HCT116 (cell line): ENCODE data around the gene RNF217. TPM values are rescaled to one million over a fixed set of nuclear protein-coding genes. Genes with fewer than 3 reads are reported as not detected.

Experiments
- ATAC-seq: fragments of 200-7000 bp; cut with Tn5 transposase; 2 replicates; pipeline ENCODE4 v1.9.1; 2020; ENCODE audit warnings: mild to moderate bottlenecking, moderate library complexity
- BruUV-seq: library from RNA; stranded (reverse); fragments of 400-500 nt; replicated peaks from 2 replicates; lab custom pipeline; 2021; lab: Mats Ljungman, UMichigan
- CTCF ChIA-PET: fragments of 300-600 bp; sonication (Branson Sonifier 250); formaldehyde crosslinking; loops from one replicate; lab custom pipeline; 2021; ENCODE audit warnings: antibody characterized with exemption; lab: Charles Lee
- POLR2A ChIA-PET: fragments of 300-600, 350-600 bp; sonication (Branson Sonifier 250); formaldehyde crosslinking; loops from one replicate; lab custom pipeline; 2021; ENCODE audit warnings: antibody characterized with exemption; lab: Charles Lee
- RAD21 ChIA-PET, 2 experiments: fragments of 300-600 bp; sonication (Branson Sonifier 250); formaldehyde crosslinking; loops; one replicate each; lab custom pipeline; 2023; ENCODE audit warnings: low total read pairs in 2 of 2; ENCODE audit not compliant: uncharacterized antibody in 2 of 2, unreplicated experiment in 2 of 2, low non-redundant PET in 1 of 2; lab: Charles Lee
- DNase-seq: peaks from one replicate; pipeline ENCODE4 v3.0.0-alpha.2; 2010; ENCODE audit warnings: low read depth, low spot score
- H2AFZ ChIP-seq: fragments of 200-600 bp; shearing (Covaris generic), sonication (generic); 2 replicates; pipeline ENCODE4 v1.6.1; 2017; ENCODE audit warnings: low read depth, mixed run types, mixed read lengths, antibody characterized with exemption, low read length; ENCODE audit not compliant: poor library complexity, severe bottlenecking
- H3K27ac ChIP-seq: 2 replicates; pipeline ENCODE4 v1.5.1; 2012; ENCODE audit warnings: low read depth, low read length
- H3K27me3 ChIP-seq: fragments of 200-600 bp; sonication (generic); 2 replicates; pipeline ENCODE4 v1.6.1; 2016; ENCODE audit warnings: mixed run types, low read length, mixed read lengths; ENCODE audit not compliant: insufficient read depth
- H3K36me3 ChIP-seq, 2 experiments: fragments of 200-500 bp in 1 of 2; fragments of 200-600 bp in 1 of 2; sonication (Bioruptor generic) in 1 of 2; sonication (generic) in 1 of 2; 2 replicates each; pipeline versions ENCODE4 v1.5.1 to v1.6.1; 2014 to 2016; ENCODE audit warnings: low read length in 2 of 2, inconsistent platforms in 1 of 2, mixed read lengths in 1 of 2, mixed run types in 1 of 2; ENCODE audit not compliant: insufficient read depth in 2 of 2, control insufficient read depth in 1 of 2
- H3K4me1 ChIP-seq, 2 experiments: fragments of 200-600 bp in 1 of 2; sonication (generic) in 1 of 2; 2 replicates each; pipeline versions ENCODE4 v1.5.1 to v1.6.1; 2012 to 2017; ENCODE audit warnings: low read length in 2 of 2, inconsistent platforms in 1 of 2, mild to moderate bottlenecking in 1 of 2, mixed read lengths in 1 of 2, mixed run types in 1 of 2, moderate library complexity in 1 of 2; ENCODE audit not compliant: insufficient read depth in 2 of 2, control insufficient read depth in 1 of 2
- H3K4me2 ChIP-seq: fragments of 200-600 bp; sonication (generic); 2 replicates; pipeline ENCODE4 v1.6.1; 2017; ENCODE audit warnings: mixed run types, low read length, mixed read lengths
- H3K4me3 ChIP-seq, 2 experiments: fragments of 200-600 bp in 1 of 2; sonication (generic) in 1 of 2; replicated peaks in 1 of 2; 2 replicates each; pipeline ENCODE4 v1.5.1; 2011 to 2016; ENCODE audit warnings: low read length in 2 of 2, control low read depth in 1 of 2, low read depth in 1 of 2, mild to moderate bottlenecking in 1 of 2, mixed read lengths in 1 of 2, mixed run types in 1 of 2
- H3K79me2 ChIP-seq: fragments of 200-600 bp; sonication (generic); 2 replicates; pipeline ENCODE4 v1.6.1; 2017; ENCODE audit warnings: mild to moderate bottlenecking, mixed run types, low read length, moderate library complexity, mixed read lengths; ENCODE audit not compliant: insufficient read depth
- H3K9ac ChIP-seq: fragments of 200-600 bp; sonication (generic); 2 replicates; pipeline ENCODE4 v1.6.1; 2016; ENCODE audit warnings: low read length, mixed read lengths
- H3K9me2 ChIP-seq: fragments of 200-600 bp; sonication (generic), shearing (Covaris generic); 2 replicates; pipeline ENCODE4 v1.6.1; 2017; ENCODE audit warnings: mixed run types, mild to moderate bottlenecking, moderate library complexity; ENCODE audit not compliant: insufficient read depth
- H3K9me3 ChIP-seq, 2 experiments: fragments of 200-500 bp in 1 of 2; fragments of 200-600 bp in 1 of 2; sonication (Bioruptor generic) in 1 of 2; sonication (generic) in 1 of 2; 2 replicates each; pipeline ENCODE4 v1.6.1; 2014 to 2017; ENCODE audit warnings: low read length in 2 of 2, mixed read lengths in 2 of 2, inconsistent platforms in 1 of 2, low read depth in 1 of 2, mild to moderate bottlenecking in 1 of 2, mixed run types in 1 of 2, moderate library complexity in 1 of 2; ENCODE audit not compliant: control insufficient read depth in 1 of 2, insufficient read depth in 1 of 2
- H4K20me1 ChIP-seq: fragments of 200-600 bp; sonication (generic), shearing (Covaris generic); 2 replicates; pipeline ENCODE4 v1.6.1; 2017; ENCODE audit warnings: mixed run types, mild to moderate bottlenecking, moderate library complexity; ENCODE audit not compliant: insufficient read depth
- CBX3 ChIP-seq: IDR thresholded peaks from 2 replicates; pipeline ENCODE4 v1.6.1; 2012; ENCODE audit warnings: low read depth
- CEBPB ChIP-seq: IDR thresholded peaks from 2 replicates; pipeline ENCODE4 v1.6.1; 2012; ENCODE audit warnings: low read depth
- EGR1 ChIP-seq: IDR thresholded peaks from 2 replicates; pipeline ENCODE4 v1.6.1; 2012; ENCODE audit warnings: low read depth
- ELF1 ChIP-seq: IDR thresholded peaks from 2 replicates; pipeline ENCODE4 v1.6.1; 2012; ENCODE audit warnings: low read depth, borderline replicate concordance
- JUND ChIP-seq: IDR thresholded peaks from 2 replicates; pipeline ENCODE4 v1.6.1; 2012
- POLR2A ChIP-seq: IDR thresholded peaks from 2 replicates; pipeline ENCODE4 v1.7.0; 2011; ENCODE audit warnings: borderline replicate concordance; ENCODE audit not compliant: insufficient read depth, insufficient read length; ENCODE audit errors: extremely low read depth
- RAD21 ChIP-seq: IDR thresholded peaks from 2 replicates; pipeline ENCODE4 v1.6.1; 2012; ENCODE audit warnings: low read depth, mild to moderate bottlenecking
- SIN3A ChIP-seq: IDR thresholded peaks from 2 replicates; pipeline ENCODE4 v1.6.1; 2012; ENCODE audit warnings: low read depth
- SP1 ChIP-seq: IDR thresholded peaks from 2 replicates; pipeline ENCODE4 v1.6.1; 2012; ENCODE audit warnings: low read depth
- ZFX ChIP-seq: fragments of 450-650 bp; IDR thresholded peaks from 2 replicates; pipeline ENCODE4 v1.6.1; 2017
- ZNF274 ChIP-seq: fragments of 200-500 bp; sonication (Bioruptor generic); IDR thresholded peaks from 2 replicates; pipeline ENCODE4 v1.6.1; 2014; ENCODE audit warnings: mild to moderate bottlenecking, low read depth, low read length, inconsistent platforms
- intact Hi-C: fragments of 100-400 bp; cut with micrococcal nuclease; formaldehyde crosslinking; loops from 2 replicates; pipeline ENCODE4 v1.10.0; 2022
- total RNA-seq: library from RNA; stranded (reverse); gene quantifications from one replicate; pipeline ENCODE4 v1.2.1, GENCODE V29; 2021; ENCODE audit not compliant: unreplicated experiment
- TF ChIP-seq, protein P1 (sequence below): IDR thresholded peaks from 2 replicates; pipeline ENCODE4 v1.6.1; 2012
- TF ChIP-seq, protein P2 (sequence below): IDR thresholded peaks from 2 replicates; pipeline ENCODE4 v1.6.1; 2012; ENCODE audit warnings: low read depth
- TF ChIP-seq, protein P3 (sequence below): IDR thresholded peaks from 2 replicates; pipeline ENCODE4 v1.6.1; 2012
- TF ChIP-seq, protein P4 (sequence below): IDR thresholded peaks from 2 replicates; pipeline ENCODE4 v1.6.1; 2011; ENCODE audit warnings: mild to moderate bottlenecking, low read length, moderate library complexity; ENCODE audit not compliant: insufficient replicate concordance; ENCODE audit errors: extremely low read depth
- TF ChIP-seq, protein P5 (sequence below), 3 experiments: fragments of 200-600 bp in 1 of 3; sonication (generic) in 1 of 3; IDR thresholded peaks in 2 of 3; conservative IDR thresholded peaks in 1 of 3; 2 replicates each; pipeline ENCODE4 v1.5.1; 2012 to 2017; ENCODE audit warnings: low read depth in 2 of 3, low read length in 2 of 3, antibody characterized with exemption in 1 of 3, borderline replicate concordance in 1 of 3, control low read depth in 1 of 3, mild to moderate bottlenecking in 1 of 3, mixed read lengths in 1 of 3, mixed run types in 1 of 3, moderate library complexity in 1 of 3; ENCODE audit not compliant: insufficient read depth in 1 of 3

The RNF217 gene
- total RNA-seq, 1 experiment from 2014 or later = 20.4 TPM

DNA sequence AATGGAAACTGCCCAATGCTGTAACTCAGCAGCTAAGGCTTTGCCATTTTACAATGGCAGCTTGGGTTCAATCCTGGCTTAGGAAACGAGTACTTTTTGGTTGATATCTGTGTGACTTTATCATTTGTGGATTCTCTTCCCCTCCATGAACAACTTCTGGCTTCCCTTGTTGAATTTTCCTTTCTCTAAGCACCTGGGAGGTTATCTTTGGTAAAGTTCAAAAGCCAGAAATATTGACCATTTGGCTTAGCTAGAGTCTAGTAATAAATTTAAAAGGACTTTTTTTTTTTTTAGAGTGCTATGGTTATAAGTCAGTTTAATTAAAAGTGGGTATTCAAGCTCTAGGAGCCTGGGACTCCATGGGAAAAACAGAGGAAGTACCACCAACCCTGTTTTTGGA is 159.7 kb downstream of the RNF217 start:
- ChIA-PET RAD21 (no interaction called here), POLR2A (no interaction called here), CTCF (no interaction called here)
- no peaks in the 10 kb centered on the region for H3K9me3 ChIP-seq
- no peaks in the 10 kb centered on the region for H3K36me3 ChIP-seq
- BruUV-seq = no TSS peak
- TF ChIP-seq SIN3A (no peak), EGR1 (no peak), ELF1 (no peak), RAD21 (no peak), SP1 (no peak), CEBPB (no peak), ZNF274 (no peak), ZFX (no peak), CBX3 (no peak), JUND (no peak), POLR2A (no peak)
- TF ChIP-seq, protein P1, sequence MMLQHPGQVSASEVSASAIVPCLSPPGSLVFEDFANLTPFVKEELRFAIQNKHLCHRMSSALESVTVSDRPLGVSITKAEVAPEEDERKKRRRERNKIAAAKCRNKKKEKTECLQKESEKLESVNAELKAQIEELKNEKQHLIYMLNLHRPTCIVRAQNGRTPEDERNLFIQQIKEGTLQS = no peak
- TF ChIP-seq, protein P2, sequence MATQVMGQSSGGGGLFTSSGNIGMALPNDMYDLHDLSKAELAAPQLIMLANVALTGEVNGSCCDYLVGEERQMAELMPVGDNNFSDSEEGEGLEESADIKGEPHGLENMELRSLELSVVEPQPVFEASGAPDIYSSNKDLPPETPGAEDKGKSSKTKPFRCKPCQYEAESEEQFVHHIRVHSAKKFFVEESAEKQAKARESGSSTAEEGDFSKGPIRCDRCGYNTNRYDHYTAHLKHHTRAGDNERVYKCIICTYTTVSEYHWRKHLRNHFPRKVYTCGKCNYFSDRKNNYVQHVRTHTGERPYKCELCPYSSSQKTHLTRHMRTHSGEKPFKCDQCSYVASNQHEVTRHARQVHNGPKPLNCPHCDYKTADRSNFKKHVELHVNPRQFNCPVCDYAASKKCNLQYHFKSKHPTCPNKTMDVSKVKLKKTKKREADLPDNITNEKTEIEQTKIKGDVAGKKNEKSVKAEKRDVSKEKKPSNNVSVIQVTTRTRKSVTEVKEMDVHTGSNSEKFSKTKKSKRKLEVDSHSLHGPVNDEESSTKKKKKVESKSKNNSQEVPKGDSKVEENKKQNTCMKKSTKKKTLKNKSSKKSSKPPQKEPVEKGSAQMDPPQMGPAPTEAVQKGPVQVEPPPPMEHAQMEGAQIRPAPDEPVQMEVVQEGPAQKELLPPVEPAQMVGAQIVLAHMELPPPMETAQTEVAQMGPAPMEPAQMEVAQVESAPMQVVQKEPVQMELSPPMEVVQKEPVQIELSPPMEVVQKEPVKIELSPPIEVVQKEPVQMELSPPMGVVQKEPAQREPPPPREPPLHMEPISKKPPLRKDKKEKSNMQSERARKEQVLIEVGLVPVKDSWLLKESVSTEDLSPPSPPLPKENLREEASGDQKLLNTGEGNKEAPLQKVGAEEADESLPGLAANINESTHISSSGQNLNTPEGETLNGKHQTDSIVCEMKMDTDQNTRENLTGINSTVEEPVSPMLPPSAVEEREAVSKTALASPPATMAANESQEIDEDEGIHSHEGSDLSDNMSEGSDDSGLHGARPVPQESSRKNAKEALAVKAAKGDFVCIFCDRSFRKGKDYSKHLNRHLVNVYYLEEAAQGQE = no peak
- TF ChIP-seq, protein P3, sequence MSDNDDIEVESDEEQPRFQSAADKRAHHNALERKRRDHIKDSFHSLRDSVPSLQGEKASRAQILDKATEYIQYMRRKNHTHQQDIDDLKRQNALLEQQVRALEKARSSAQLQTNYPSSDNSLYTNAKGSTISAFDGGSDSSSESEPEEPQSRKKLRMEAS = no peak
- TF ChIP-seq, protein P4, sequence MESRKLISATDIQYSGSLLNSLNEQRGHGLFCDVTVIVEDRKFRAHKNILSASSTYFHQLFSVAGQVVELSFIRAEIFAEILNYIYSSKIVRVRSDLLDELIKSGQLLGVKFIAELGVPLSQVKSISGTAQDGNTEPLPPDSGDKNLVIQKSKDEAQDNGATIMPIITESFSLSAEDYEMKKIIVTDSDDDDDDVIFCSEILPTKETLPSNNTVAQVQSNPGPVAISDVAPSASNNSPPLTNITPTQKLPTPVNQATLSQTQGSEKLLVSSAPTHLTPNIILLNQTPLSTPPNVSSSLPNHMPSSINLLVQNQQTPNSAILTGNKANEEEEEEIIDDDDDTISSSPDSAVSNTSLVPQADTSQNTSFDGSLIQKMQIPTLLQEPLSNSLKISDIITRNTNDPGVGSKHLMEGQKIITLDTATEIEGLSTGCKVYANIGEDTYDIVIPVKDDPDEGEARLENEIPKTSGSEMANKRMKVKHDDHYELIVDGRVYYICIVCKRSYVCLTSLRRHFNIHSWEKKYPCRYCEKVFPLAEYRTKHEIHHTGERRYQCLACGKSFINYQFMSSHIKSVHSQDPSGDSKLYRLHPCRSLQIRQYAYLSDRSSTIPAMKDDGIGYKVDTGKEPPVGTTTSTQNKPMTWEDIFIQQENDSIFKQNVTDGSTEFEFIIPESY = no peak
- TF ChIP-seq, protein P5, sequence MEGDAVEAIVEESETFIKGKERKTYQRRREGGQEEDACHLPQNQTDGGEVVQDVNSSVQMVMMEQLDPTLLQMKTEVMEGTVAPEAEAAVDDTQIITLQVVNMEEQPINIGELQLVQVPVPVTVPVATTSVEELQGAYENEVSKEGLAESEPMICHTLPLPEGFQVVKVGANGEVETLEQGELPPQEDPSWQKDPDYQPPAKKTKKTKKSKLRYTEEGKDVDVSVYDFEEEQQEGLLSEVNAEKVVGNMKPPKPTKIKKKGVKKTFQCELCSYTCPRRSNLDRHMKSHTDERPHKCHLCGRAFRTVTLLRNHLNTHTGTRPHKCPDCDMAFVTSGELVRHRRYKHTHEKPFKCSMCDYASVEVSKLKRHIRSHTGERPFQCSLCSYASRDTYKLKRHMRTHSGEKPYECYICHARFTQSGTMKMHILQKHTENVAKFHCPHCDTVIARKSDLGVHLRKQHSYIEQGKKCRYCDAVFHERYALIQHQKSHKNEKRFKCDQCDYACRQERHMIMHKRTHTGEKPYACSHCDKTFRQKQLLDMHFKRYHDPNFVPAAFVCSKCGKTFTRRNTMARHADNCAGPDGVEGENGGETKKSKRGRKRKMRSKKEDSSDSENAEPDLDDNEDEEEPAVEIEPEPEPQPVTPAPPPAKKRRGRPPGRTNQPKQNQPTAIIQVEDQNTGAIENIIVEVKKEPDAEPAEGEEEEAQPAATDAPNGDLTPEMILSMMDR (IDR thresholded peaks at IDR 0.05 in 2 of 3, conservative IDR thresholded peaks at IDR 0.05 in 1 of 3; ENCODE audit: borderline replicate concordance in 1 of 3, insufficient read depth in 1 of 3, low read depth in 2 of 3, low read length in 2 of 3) = no peak
- no peak for ATAC-seq
- no peaks in the 10 kb centered on the region for H4K20me1 ChIP-seq
- DNase-seq = no peak
- intact Hi-C loops = no loop called here
- peaks cover 5 to 14% of the 10 kb centered on the region in 2 experiments; a peak in 3 of 4 replicates for H3K4me1 ChIP-seq
- no peaks in the 10 kb centered on the region for H3K27me3 ChIP-seq
- H2AFZ ChIP-seq = no peak overlapping the region
- no peaks in the 10 kb centered on the region for H3K79me2 ChIP-seq
- H3K4me2 ChIP-seq = no peak overlapping the region
- H3K4me3 ChIP-seq = no peak overlapping the region
- no peaks in the 10 kb centered on the region for H3K9me2 ChIP-seq
- H3K27ac ChIP-seq = no peak overlapping the region
- no peak overlapping the region for H3K9ac ChIP-seq
